H1 (cell line): ENCODE measurements around the gene UBP1. TPM values are rescaled to one million over a fixed set of nuclear protein-coding genes. Genes with fewer than 3 reads are reported as not detected.
A peak's percentile ranks its signal among the peaks of the same experiment; 100 is the strongest.

Experiments used
- CTCF ChIA-PET: fragments of 300-600 bp; sonication (Branson Sonifier 250); formaldehyde crosslinking; loops from one replicate; lab custom pipeline; 2021; ENCODE audit not compliant: partially characterized antibody; lab: Charles Lee
- POLR2A ChIA-PET: fragments of 300-600 bp; sonication (Branson Sonifier 250); formaldehyde crosslinking; loops from one replicate; lab custom pipeline; 2021; ENCODE audit warnings: inconsistent platforms; ENCODE audit not compliant: partially characterized antibody; lab: Charles Lee
- DNase-seq, 2 experiments: peaks; one replicate each; pipeline versions ENCODE4 v3.0.0 to v3.0.0-alpha.2; 2010 to 2022; ENCODE audit warnings: low spot score in 2 of 2, low read depth in 1 of 2, mixed read lengths in 1 of 2
- FAIRE-seq: peaks from 2 replicates; lab custom pipeline; 2011; peaks lifted over from hg19 to GRCh38; lab: Jason Lieb, UNC
- H2AFZ ChIP-seq: 2 replicates; pipeline ENCODE4 v1.8.1; 2012; ENCODE audit warnings: low read length, inconsistent platforms
- H2AK5ac ChIP-seq: 2 replicates; pipeline ENCODE4 v1.6.1; 2013; ENCODE audit warnings: low read depth, low read length
- H2BK120ac ChIP-seq: replicated peaks from 2 replicates; pipeline ENCODE3; 2013; ENCODE audit warnings: low read depth, low read length, inconsistent platforms
- H2BK12ac ChIP-seq: 2 replicates; pipeline ENCODE4 v1.6.1; 2013; ENCODE audit warnings: low read depth, low read length
- H2BK15ac ChIP-seq: 2 replicates; pipeline ENCODE4 v1.6.1; 2013; ENCODE audit warnings: low read length
- H2BK20ac ChIP-seq: 2 replicates; pipeline ENCODE4 v1.6.1; 2013; ENCODE audit warnings: low read length
- H2BK5ac ChIP-seq: 2 replicates; pipeline ENCODE4 v1.6.1; 2013; ENCODE audit warnings: low read depth, low read length
- H3K14ac ChIP-seq: 2 replicates; pipeline ENCODE4 v1.6.1; 2013; ENCODE audit warnings: inconsistent platforms; ENCODE audit not compliant: insufficient read length
- H3K18ac ChIP-seq: 2 replicates; pipeline ENCODE4 v1.6.1; 2013; ENCODE audit warnings: low read length; ENCODE audit errors: extremely low read depth
- H3K23ac ChIP-seq: 2 replicates; pipeline ENCODE4 v1.6.1; 2013; ENCODE audit warnings: inconsistent platforms; ENCODE audit not compliant: insufficient read length
- H3K23me2 ChIP-seq: 2 replicates; pipeline ENCODE4 v1.6.1; 2013; ENCODE audit warnings: low read depth, low read length
- H3K27ac ChIP-seq: 2 replicates; pipeline ENCODE4 v1.6.1; 2011; ENCODE audit warnings: low read depth, low read length, inconsistent platforms
- H3K27me3 ChIP-seq, 4 experiments: replicated peaks in 1 of 4; 1 replicate in 1 of 4; 2 replicates in 3 of 4; pipeline versions ENCODE4 v1.6.1 to v1.8.1; 2011 to 2013; ENCODE audit warnings: low read length in 3 of 4, mild to moderate bottlenecking in 3 of 4, inconsistent platforms in 2 of 4, mixed read lengths in 2 of 4, moderate library complexity in 1 of 4; ENCODE audit not compliant: control insufficient read depth in 3 of 4, insufficient read depth in 3 of 4; ENCODE audit errors: extremely low read depth in 1 of 4
- H3K36me3 ChIP-seq, 4 experiments: 2 replicates each; pipeline versions ENCODE4 v1.6.1 to v1.8.1; 2011 to 2013; ENCODE audit warnings: mild to moderate bottlenecking in 4 of 4, low read length in 3 of 4, moderate library complexity in 2 of 4, control low read depth in 1 of 4, inconsistent platforms in 1 of 4; ENCODE audit not compliant: insufficient read depth in 4 of 4, control insufficient read depth in 2 of 4
- H3K4ac ChIP-seq: replicated peaks from 2 replicates; pipeline ENCODE3; 2013; ENCODE audit warnings: low read length, low read depth, mixed read lengths, inconsistent platforms; ENCODE audit not compliant: insufficient read length
- H3K4me1 ChIP-seq, 4 experiments: replicated peaks in 1 of 4; 1 replicate in 1 of 4; 2 replicates in 3 of 4; pipeline versions ENCODE4 v1.6.1 to v1.8.1; 2011 to 2013; ENCODE audit warnings: low read length in 3 of 4, inconsistent platforms in 2 of 4, mixed read lengths in 1 of 4; ENCODE audit not compliant: insufficient read depth in 4 of 4, control insufficient read depth in 3 of 4
- H3K4me2 ChIP-seq, 2 experiments: 2 replicates each; pipeline versions ENCODE4 v1.6.1 to v1.8.1; 2011 to 2013; ENCODE audit warnings: low read depth in 2 of 2, low read length in 2 of 2, control low read depth in 1 of 2, inconsistent platforms in 1 of 2, mild to moderate bottlenecking in 1 of 2; ENCODE audit not compliant: insufficient read depth in 1 of 2
- H3K4me3 ChIP-seq, 4 experiments: fragments of 200-600, 300-600 bp in 1 of 4; sonication (generic), shearing (Covaris generic), sonication (Bioruptor Twin) in 1 of 4; 2 replicates each; pipeline versions ENCODE4 v1.5.1 to v1.8.1; 2011 to 2016; ENCODE audit warnings: low read length in 4 of 4, low read depth in 3 of 4, control low read depth in 2 of 4, inconsistent platforms in 2 of 4, mild to moderate bottlenecking in 2 of 4, mixed read lengths in 1 of 4, moderate library complexity in 1 of 4; ENCODE audit not compliant: insufficient read depth in 2 of 4; ENCODE audit errors: extremely low read depth in 1 of 4
- H3K56ac ChIP-seq: replicated peaks from 2 replicates; pipeline ENCODE3; 2013; ENCODE audit warnings: low read depth, mild to moderate bottlenecking, mixed read lengths, low read length, inconsistent platforms; ENCODE audit not compliant: insufficient read length
- H3K79me1 ChIP-seq: 2 replicates; pipeline ENCODE4 v1.6.1; 2013; ENCODE audit warnings: low read depth, low read length, control low read depth
- H3K79me2 ChIP-seq, 2 experiments: 2 replicates each; pipeline versions ENCODE4 v1.6.1 to v1.8.1; 2012 to 2013; ENCODE audit warnings: low read length in 2 of 2, mild to moderate bottlenecking in 2 of 2, inconsistent platforms in 1 of 2; ENCODE audit not compliant: insufficient read depth in 2 of 2, control insufficient read depth in 1 of 2
- H3K9ac ChIP-seq, 4 experiments: replicated peaks in 1 of 4; 1 replicate in 1 of 4; 2 replicates in 3 of 4; pipeline versions ENCODE4 v1.6.1 to v1.8.1; 2011 to 2013; ENCODE audit warnings: low read depth in 3 of 4, low read length in 3 of 4, control low read depth in 2 of 4, mild to moderate bottlenecking in 2 of 4, moderate library complexity in 2 of 4, inconsistent platforms in 1 of 4; ENCODE audit errors: extremely low read depth in 1 of 4
- H3K9me3 ChIP-seq, 2 experiments: 2 replicates each; pipeline versions ENCODE4 v1.6.1 to v1.8.1; 2012 to 2013; ENCODE audit warnings: mild to moderate bottlenecking in 2 of 2, moderate library complexity in 2 of 2, control low read depth in 1 of 2, inconsistent platforms in 1 of 2, low read depth in 1 of 2, low read length in 1 of 2, mixed read lengths in 1 of 2; ENCODE audit not compliant: insufficient read depth in 2 of 2
- H4K20me1 ChIP-seq, 2 experiments: replicated peaks in 1 of 2; 2 replicates each; pipeline versions ENCODE3 to v1.8.1; 2011 to 2013; ENCODE audit warnings: inconsistent platforms in 2 of 2, low read length in 2 of 2, mild to moderate bottlenecking in 1 of 2; ENCODE audit not compliant: insufficient read depth in 2 of 2, control insufficient read depth in 1 of 2
- H4K5ac ChIP-seq: 2 replicates; pipeline ENCODE4 v1.6.1; 2013; ENCODE audit warnings: low read length, low read depth, mixed read lengths, inconsistent platforms; ENCODE audit not compliant: insufficient read length
- H4K8ac ChIP-seq: 2 replicates; pipeline ENCODE4 v1.8.0; 2013; ENCODE audit warnings: mild to moderate bottlenecking, moderate library complexity, low read length, inconsistent platforms; ENCODE audit not compliant: insufficient read depth; ENCODE audit errors: extremely low read depth
- H4K91ac ChIP-seq: replicated peaks from 2 replicates; pipeline ENCODE3; 2013; ENCODE audit warnings: low read length, mixed read lengths, inconsistent platforms; ENCODE audit not compliant: insufficient read length
- CBX5 ChIP-seq: fragments of 300-800, 300-1000 bp; sonication (generic); IDR thresholded peaks from 2 replicates; pipeline ENCODE4 v1.7.1; 2016; ENCODE audit warnings: antibody characterized with exemption, low read length, low read depth
- KDM4A ChIP-seq: IDR thresholded peaks from one replicate; pipeline ENCODE4 v1.7.1; 2012; ENCODE audit warnings: low read depth, mild to moderate bottlenecking, moderate library complexity, low read length, inconsistent platforms; ENCODE audit not compliant: severe bottlenecking
- MAFK ChIP-seq: IDR thresholded peaks from 2 replicates; pipeline ENCODE4 v1.6.1; 2012; ENCODE audit warnings: low read depth, mild to moderate bottlenecking, improper control_type of control experiment, low read length
- SAP30 ChIP-seq: fragments of 300-600 bp; sonication (generic); IDR thresholded peaks from 2 replicates; pipeline ENCODE4 v1.7.1; 2012; ENCODE audit warnings: low read length, moderate library complexity, mild to moderate bottlenecking, inconsistent platforms; ENCODE audit not compliant: insufficient read depth, insufficient replicate concordance
- SUZ12 ChIP-seq: fragments of 200-600 bp; sonication (generic); IDR thresholded peaks from 2 replicates; pipeline ENCODE4 v1.6.1; 2012; ENCODE audit warnings: mild to moderate bottlenecking, inconsistent platforms, low read length, moderate library complexity, mixed read lengths
- TAF7 ChIP-seq: optimal IDR thresholded peaks from 2 replicates; pipeline ENCODE3; 2011; ENCODE audit warnings: low read depth, mild to moderate bottlenecking, inconsistent platforms, low read length, moderate library complexity, borderline replicate concordance
- TCF12 ChIP-seq: IDR thresholded peaks from 2 replicates; pipeline ENCODE4 v1.6.1; 2011; ENCODE audit warnings: low read depth, mild to moderate bottlenecking, low read length
- whole genome bisulfite sequencing, 2 experiments: shearing (Covaris generic) in 1 of 2; methylation state at CpG; one replicate each; pipeline versions ENCODE4 v1.1.6 to v1.1.7; 2013 to 2015; ENCODE audit warnings: low lambda C conversion rate in 2 of 2, mixed read lengths in 2 of 2, inconsistent platforms in 1 of 2, low coverage in 1 of 2, missing lambda C conversion rate in 1 of 2; ENCODE audit not compliant: insufficient replicate concordance in 2 of 2, insufficient coverage in 1 of 2, insufficient read length in 1 of 2; ENCODE audit errors: extremely low coverage in 1 of 2, missing lambda C conversion rate in 1 of 2; 5-methylcytosine and 5-hydroxymethylcytosine counted together
- long read RNA-seq, 2 experiments: library from RNA in 1 of 2; library from capped mRNA in 1 of 2; stranded (forward); transcript quantifications; one replicate each; pipeline ENCODE4 v2.0.0, GENCODE V29; 2021; ENCODE audit warnings: inconsistent platforms in 1 of 2
- polyA minus RNA-seq, 3 experiments: library from RNA; depleted of rRNA, polyadenylated mRNA; stranded (reverse); fragments of >200 nt; gene quantifications; 1 replicate in 2 of 3; 2 replicates in 1 of 3; pipeline ENCODE4 v1.2.3, GENCODE V29; 2011
- polyA plus RNA-seq, 7 experiments: library from polyadenylated mRNA; depleted of rRNA in 3 of 7; stranded (reverse) in 5 of 7; unstranded in 2 of 7; fragments of >200 nt in 5 of 7; fragments of 200-250 nt in 2 of 7; gene quantifications; 1 replicate in 5 of 7; 2 replicates in 1 of 7; 4 replicates in 1 of 7; pipeline versions ENCODE4 v1.2.1 to v1.2.3, GENCODE V29; 2011 to 2013; ENCODE audit warnings: missing spikeins in 2 of 7, mixed read lengths in 2 of 7
- total RNA-seq: library from RNA; stranded (reverse); fragmentation: NEBNext Ultra II Directional; extraction: Animal tissue kit (Norgen Biotek cat#: 25700); gene quantifications from 2 replicates; pipeline ENCODE4 v1.2.1, GENCODE V29; 2021

Gene UBP1
- total RNA-seq (64.5 and 71.9 TPM in 2 replicates), polyA plus RNA-seq (2011; rRNA removed) (41.4 and 47.3 TPM in 2 replicates), polyA minus RNA-seq (2011; rRNA and poly(A)+ RNA removed) (92.7 and 99.5 TPM in 2 replicates)
- 71.8 TPM for polyA plus RNA-seq (2011; cell fraction: cytosol; rRNA removed)
- polyA plus RNA-seq (2011; cell fraction: nucleus; rRNA removed) = 165 TPM
- 54.7 to 73.7 TPM (median 62.4 TPM) in 4 replicates for polyA plus RNA-seq (2012, experiment 1 of 2)
- polyA plus RNA-seq (2012, experiment 2 of 2) = 7.3 TPM
- polyA plus RNA-seq (2013, experiment 1 of 2) = 68.1 TPM
- polyA plus RNA-seq (2013, experiment 2 of 2) = 61.2 TPM
- polyA minus RNA-seq (2011; cell fraction: cytosol; rRNA and poly(A)+ RNA removed) = 58.2 TPM
- 124 TPM for polyA minus RNA-seq (2011; cell fraction: nucleus; rRNA and poly(A)+ RNA removed)
- long read RNA-seq, experiment 1, full-length matches to known transcripts = 5 of 32 reads
- long read RNA-seq, experiment 1, partial matches to known transcripts = 7 of 32 reads
- long read RNA-seq, experiment 1, other reads (novel, unspliced or antisense) = 20 of 32 reads
- long read RNA-seq, experiment 2, partial matches to known transcripts = 0 of 1 reads
- long read RNA-seq, experiment 2, other reads (novel, unspliced or antisense) = 1 of 1 reads

- peak; percentile 95 to 97 for DNase-seq
- peak within 1 kb of the TSS; percentile 84 for H3K27ac ChIP-seq
- no peak within 1 kb of the TSS for H3K23ac ChIP-seq
- POLR2A ChIA-PET = interaction anchor here (0.7 to 6.1 kb wide), 17 partner anchors 12 to 358 kb away, joined by 3 to 82 read pairs (median 3); partner anchors contain the start of gene PDCD6IP
- peaks cover 0 to 4% (median 2%) of the 10 kb centered on the region in 4 experiments; a peak in 4 of 7 replicates for H3K4me1 ChIP-seq
- H2BK120ac ChIP-seq = no peak within 1 kb of the TSS
- peak within 1 kb of the TSS; percentile 92 to 94 for H3K4me2 ChIP-seq
- peaks cover 10 to 12% of the 10 kb centered on the region in 2 experiments for H4K20me1 ChIP-seq
- no peaks in the 10 kb centered on the region for H3K36me3 ChIP-seq
- H2AK5ac ChIP-seq = no peak within 1 kb of the TSS
- H2BK12ac ChIP-seq = peak within 1 kb of the TSS; percentile 18; the same call in 1 of the 2 replicates
- CTCF ChIA-PET = interaction anchor here (0.6 to 1.0 kb wide), 6 partner anchors 9 to 180 kb away, joined by 3 read pairs; no protein-coding TSS in a partner anchor
- WGBS, 2 experiments = 0% methylated on average over 45 of the region's 68 CpGs; no CpG with 5 or more reads in 1 of the 2 experiments
- peak; percentile 84 for FAIRE-seq
- peak within 1 kb of the TSS; percentile 13 for H2BK15ac ChIP-seq
- H3K79me2 ChIP-seq = peaks cover 20 to 42% of the 10 kb centered on the region in 2 experiments
- H3K9me3 ChIP-seq = no peaks in the 10 kb centered on the region
- H3K4ac ChIP-seq = peak within 1 kb of the TSS; percentile 86
- H3K14ac ChIP-seq = no peak within 1 kb of the TSS
- H3K27me3 ChIP-seq = no peaks in the 10 kb centered on the region; a peak in 1 of 7 replicates
- H3K4me3 ChIP-seq = peak within 1 kb of the TSS; percentile 82 to 94 (median 88)
- H4K5ac ChIP-seq = peak within 1 kb of the TSS; percentile 96
- H2BK5ac ChIP-seq = peak within 1 kb of the TSS; percentile 94
- no peaks in the 10 kb centered on the region; the same call in 1 of the 2 replicates for H3K79me1 ChIP-seq
- 0 out of 2 replicates have a peak within 1 kb of the TSS, but pooled peaks have one; percentile 21 for H2BK20ac ChIP-seq
- peak within 1 kb of the TSS; percentile 95 for H2AFZ ChIP-seq
- H3K23me2 ChIP-seq = peaks cover 10% of the 10 kb centered on the region
- H4K91ac ChIP-seq = peak within 1 kb of the TSS; percentile 45
- peak within 1 kb of the TSS; percentile 83 to 97 (median 86) for H3K9ac ChIP-seq
- peak within 1 kb of the TSS; percentile 75 for H3K56ac ChIP-seq
- peak within 1 kb of the TSS; percentile 94 for H4K8ac ChIP-seq
- peak within 1 kb of the TSS; percentile 63 for H3K18ac ChIP-seq
- TF ChIP-seq MAFK (no peak), CBX5 (no peak), KDM4A (peak; percentile 74), SUZ12 (no peak), SAP30 (peak; percentile 63), TAF7 (peak; percentile 48), TCF12 (0 out of 2 replicates have a peak, but pooled peaks have one; percentile 24)
These were observed at the start of gene UBP1 for GRCh38 chr3:33440328-33441224. TSS of gene UBP1 (minus strand) at chr3:33440405. CDS start at chr3:33439848, 557 bp downstream.
